ENCODE measurements around the gene CASP12. TPM values are rescaled to one million over a fixed set of nuclear protein-coding genes. Genes with fewer than 3 reads are reported as not detected.

CASP12 gene
- total and polyA plus RNA-seq, 2 experiments from 2014 or later: not detected

DNA sequence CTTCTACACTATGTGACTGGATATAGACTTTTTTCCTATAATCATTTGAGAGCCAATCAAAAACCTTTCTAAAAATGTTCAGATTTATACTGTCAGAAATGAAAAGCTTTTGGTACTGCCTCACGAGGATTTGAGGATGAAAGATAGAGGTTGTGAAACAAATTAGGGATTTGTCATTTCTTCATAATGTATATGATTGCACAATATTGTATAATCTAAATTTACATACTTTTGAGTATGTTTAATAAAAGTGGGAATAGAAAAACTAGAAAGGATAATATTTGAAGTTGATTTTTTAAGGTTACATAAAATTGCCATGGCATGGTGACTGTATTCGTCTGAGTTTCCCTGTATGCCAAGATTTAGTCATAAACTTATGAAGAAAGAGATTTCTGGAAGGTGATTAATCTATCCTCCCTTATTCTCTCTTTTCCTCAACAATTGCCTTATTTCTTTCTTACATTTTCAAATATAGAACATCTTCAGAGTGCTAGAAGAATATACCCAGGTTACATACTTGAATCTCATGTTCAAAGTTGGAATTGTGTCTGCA, 56.2 kb downstream of the CASP12 start:
- Mint-ChIP-seq H3K27ac (no peak overlapping the region), H3K4me1 (peaks cover 6% of the 10 kb centered on the region), H3K27me3 (ENCODE audit: insufficient read depth, low read depth, poor library complexity) (peaks cover 3% of the 10 kb centered on the region), H3K36me3 (ENCODE audit: low read depth) (peaks cover 22% of the 10 kb centered on the region), H3K9me3 (peaks cover 19% of the 10 kb centered on the region), H3K4me3 (no peak overlapping the region)
- Histone ChIP-seq H3K4me3 (no peak overlapping the region), H3K79me2 (replicated peaks; ENCODE audit: insufficient read depth) (no peaks in the 10 kb centered on the region), H3K4me2 (no peak overlapping the region), H3F3A (replicated peaks; ENCODE audit: low read depth) (no peaks in the 10 kb centered on the region), H3K4me1 (ENCODE audit: insufficient read depth) (peaks cover 14% of the 10 kb centered on the region; the same call in 1 of the 2 replicates), H3K27me3 (ENCODE audit: insufficient read depth) (no peaks in the 10 kb centered on the region), H3K27ac (ENCODE audit: low read depth) (no peak overlapping the region), H3K9me2 (ENCODE audit: insufficient read depth) (no peaks in the 10 kb centered on the region), H4K20me1 (replicated peaks; ENCODE audit: insufficient read depth) (no peaks in the 10 kb centered on the region), H3K36me3 (ENCODE audit: insufficient read depth) (no peaks in the 10 kb centered on the region), H2AFZ (no peak overlapping the region)
- ATAC-seq (no peak), DNase-seq (ENCODE audit: low spot score) (no peak)
- no peak for TF ChIP-seq STAT1 (IDR thresholded peaks at IDR 0.05; ENCODE audit: unreplicated experiment)
- no peak for TF ChIP-seq NANOG (IDR thresholded peaks at IDR 0.05; ENCODE audit: borderline replicate concordance)
- no peak for TF ChIP-seq POLR2AphosphoS5 (IDR thresholded peaks at IDR 0.05; ENCODE audit: low read depth)
- no peak for TF ChIP-seq ZNF114 (CRISPR knock-in tag; IDR thresholded peaks at IDR 0.05)
- TF ChIP-seq, protein P1, sequence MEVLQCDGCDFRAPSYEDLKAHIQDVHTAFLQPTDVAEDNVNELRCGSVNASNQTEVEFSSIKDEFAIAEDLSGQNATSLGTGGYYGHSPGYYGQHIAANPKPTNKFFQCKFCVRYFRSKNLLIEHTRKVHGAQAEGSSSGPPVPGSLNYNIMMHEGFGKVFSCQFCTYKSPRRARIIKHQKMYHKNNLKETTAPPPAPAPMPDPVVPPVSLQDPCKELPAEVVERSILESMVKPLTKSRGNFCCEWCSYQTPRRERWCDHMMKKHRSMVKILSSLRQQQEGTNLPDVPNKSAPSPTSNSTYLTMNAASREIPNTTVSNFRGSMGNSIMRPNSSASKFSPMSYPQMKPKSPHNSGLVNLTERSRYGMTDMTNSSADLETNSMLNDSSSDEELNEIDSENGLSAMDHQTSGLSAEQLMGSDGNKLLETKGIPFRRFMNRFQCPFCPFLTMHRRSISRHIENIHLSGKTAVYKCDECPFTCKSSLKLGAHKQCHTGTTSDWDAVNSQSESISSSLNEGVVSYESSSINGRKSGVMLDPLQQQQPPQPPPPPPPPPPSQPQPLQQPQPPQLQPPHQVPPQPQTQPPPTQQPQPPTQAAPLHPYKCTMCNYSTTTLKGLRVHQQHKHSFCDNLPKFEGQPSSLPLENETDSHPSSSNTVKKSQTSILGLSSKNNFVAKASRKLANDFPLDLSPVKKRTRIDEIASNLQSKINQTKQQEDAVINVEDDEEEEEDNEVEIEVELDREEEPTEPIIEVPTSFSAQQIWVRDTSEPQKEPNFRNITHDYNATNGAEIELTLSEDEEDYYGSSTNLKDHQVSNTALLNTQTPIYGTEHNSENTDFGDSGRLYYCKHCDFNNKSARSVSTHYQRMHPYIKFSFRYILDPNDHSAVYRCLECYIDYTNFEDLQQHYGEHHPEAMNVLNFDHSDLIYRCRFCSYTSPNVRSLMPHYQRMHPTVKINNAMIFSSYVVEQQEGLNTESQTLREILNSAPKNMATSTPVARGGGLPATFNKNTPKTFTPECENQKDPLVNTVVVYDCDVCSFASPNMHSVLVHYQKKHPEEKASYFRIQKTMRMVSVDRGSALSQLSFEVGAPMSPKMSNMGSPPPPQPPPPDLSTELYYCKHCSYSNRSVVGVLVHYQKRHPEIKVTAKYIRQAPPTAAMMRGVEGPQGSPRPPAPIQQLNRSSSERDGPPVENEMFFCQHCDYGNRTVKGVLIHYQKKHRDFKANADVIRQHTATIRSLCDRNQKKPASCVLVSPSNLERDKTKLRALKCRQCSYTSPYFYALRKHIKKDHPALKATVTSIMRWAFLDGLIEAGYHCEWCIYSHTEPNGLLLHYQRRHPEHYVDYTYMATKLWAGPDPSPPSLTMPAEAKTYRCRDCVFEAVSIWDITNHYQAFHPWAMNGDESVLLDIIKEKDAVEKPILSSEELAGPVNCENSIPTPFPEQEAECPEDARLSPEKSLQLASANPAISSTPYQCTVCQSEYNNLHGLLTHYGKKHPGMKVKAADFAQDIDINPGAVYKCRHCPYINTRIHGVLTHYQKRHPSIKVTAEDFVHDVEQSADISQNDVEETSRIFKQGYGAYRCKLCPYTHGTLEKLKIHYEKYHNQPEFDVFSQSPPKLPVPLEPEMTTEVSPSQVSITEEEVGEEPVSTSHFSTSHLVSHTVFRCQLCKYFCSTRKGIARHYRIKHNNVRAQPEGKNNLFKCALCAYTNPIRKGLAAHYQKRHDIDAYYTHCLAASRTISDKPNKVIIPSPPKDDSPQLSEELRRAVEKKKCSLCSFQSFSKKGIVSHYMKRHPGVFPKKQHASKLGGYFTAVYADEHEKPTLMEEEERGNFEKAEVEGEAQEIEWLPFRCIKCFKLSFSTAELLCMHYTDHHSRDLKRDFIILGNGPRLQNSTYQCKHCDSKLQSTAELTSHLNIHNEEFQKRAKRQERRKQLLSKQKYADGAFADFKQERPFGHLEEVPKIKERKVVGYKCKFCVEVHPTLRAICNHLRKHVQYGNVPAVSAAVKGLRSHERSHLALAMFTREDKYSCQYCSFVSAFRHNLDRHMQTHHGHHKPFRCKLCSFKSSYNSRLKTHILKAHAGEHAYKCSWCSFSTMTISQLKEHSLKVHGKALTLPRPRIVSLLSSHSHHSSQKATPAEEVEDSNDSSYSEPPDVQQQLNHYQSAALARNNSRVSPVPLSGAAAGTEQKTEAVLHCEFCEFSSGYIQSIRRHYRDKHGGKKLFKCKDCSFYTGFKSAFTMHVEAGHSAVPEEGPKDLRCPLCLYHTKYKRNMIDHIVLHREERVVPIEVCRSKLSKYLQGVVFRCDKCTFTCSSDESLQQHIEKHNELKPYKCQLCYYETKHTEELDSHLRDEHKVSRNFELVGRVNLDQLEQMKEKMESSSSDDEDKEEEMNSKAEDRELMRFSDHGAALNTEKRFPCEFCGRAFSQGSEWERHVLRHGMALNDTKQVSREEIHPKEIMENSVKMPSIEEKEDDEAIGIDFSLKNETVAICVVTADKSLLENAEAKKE (CRISPR knock-in tag; IDR thresholded peaks at IDR 0.05): no peak
- TF ChIP-seq, protein P2, sequence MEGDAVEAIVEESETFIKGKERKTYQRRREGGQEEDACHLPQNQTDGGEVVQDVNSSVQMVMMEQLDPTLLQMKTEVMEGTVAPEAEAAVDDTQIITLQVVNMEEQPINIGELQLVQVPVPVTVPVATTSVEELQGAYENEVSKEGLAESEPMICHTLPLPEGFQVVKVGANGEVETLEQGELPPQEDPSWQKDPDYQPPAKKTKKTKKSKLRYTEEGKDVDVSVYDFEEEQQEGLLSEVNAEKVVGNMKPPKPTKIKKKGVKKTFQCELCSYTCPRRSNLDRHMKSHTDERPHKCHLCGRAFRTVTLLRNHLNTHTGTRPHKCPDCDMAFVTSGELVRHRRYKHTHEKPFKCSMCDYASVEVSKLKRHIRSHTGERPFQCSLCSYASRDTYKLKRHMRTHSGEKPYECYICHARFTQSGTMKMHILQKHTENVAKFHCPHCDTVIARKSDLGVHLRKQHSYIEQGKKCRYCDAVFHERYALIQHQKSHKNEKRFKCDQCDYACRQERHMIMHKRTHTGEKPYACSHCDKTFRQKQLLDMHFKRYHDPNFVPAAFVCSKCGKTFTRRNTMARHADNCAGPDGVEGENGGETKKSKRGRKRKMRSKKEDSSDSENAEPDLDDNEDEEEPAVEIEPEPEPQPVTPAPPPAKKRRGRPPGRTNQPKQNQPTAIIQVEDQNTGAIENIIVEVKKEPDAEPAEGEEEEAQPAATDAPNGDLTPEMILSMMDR (conservative IDR thresholded peaks at IDR 0.05; ENCODE audit: low read depth in 2 of 2): no peak
- no peak for TF ChIP-seq JUNB (IDR thresholded peaks at IDR 0.05; ENCODE audit: unreplicated experiment)
- TF ChIP-seq ZNF331 (CRISPR knock-in tag; IDR thresholded peaks at IDR 0.05; ENCODE audit: low read depth): no peak
- no peak for TF ChIP-seq CREB1 (CRISPR knock-in tag; IDR thresholded peaks at IDR 0.05; ENCODE audit: low read depth)
- no peak for TF ChIP-seq EZH2phosphoT487 (IDR thresholded peaks at IDR 0.05; ENCODE audit: unreplicated experiment)
- no peak for TF ChIP-seq EZH2 (IDR thresholded peaks at IDR 0.05; ENCODE audit: low read depth, unreplicated experiment)

All from GM23338 (cell line).